ENCODE data around the gene KCNMA1. TPM values are rescaled to one million over a fixed set of nuclear protein-coding genes. Genes with fewer than 3 reads are reported as not detected.

The KCNMA1 gene
- total and polyA plus RNA-seq, 9 of the 15 experiments (the other 6 are each of a cell fraction or from before 2014, with no cell fraction given): 0.01 to 0.95 (median 0.15) TPM; not detected in 4

- no peak for TF ChIP-seq TCFL5 (CRISPR knock-in tag; conservative IDR thresholded peaks at IDR 0.05)
- no peak for TF ChIP-seq SMC3 (conservative IDR thresholded peaks at IDR 0.05; ENCODE audit: insufficient read depth, low read depth, low read length)
- no peak for TF ChIP-seq ZNF354B (CRISPR knock-in tag; IDR thresholded peaks at IDR 0.05)
Observed at GRCh38 chr10:77071001-77071511, 566.6 kb downstream of the KCNMA1 start (continued).

- Histone ChIP-seq H3K4me3 (no peak overlapping the region), H3K9me1 (ENCODE audit: control insufficient read depth, insufficient read depth, low read length) (no peaks in the 10 kb centered on the region), H3K9me3 (replicated peaks; ENCODE audit: control insufficient read depth, insufficient read depth, low read depth, low read length) (no peaks in the 10 kb centered on the region), H3K4me2 (ENCODE audit: insufficient read depth, low read length) (no peak overlapping the region), H3K4me1 (replicated peaks in 1 of 2; ENCODE audit: control insufficient read depth in 2 of 2, insufficient read depth in 2 of 2, low read length in 2 of 2) (no peaks in the 10 kb centered on the region), H3K27ac (ENCODE audit: extremely low read depth, low read depth, low read length) (no peak overlapping the region), H2AFZ (ENCODE audit: low read depth, low read length) (no peak overlapping the region), H3K36me3 (ENCODE audit: control insufficient read depth, insufficient read depth, low read length) (no peaks in the 10 kb centered on the region), H3K27me3 (ENCODE audit: control insufficient read depth in 2 of 2, insufficient read depth in 2 of 2, low read length in 2 of 2) (peaks cover 0 to 17% of the 10 kb centered on the region in 2 experiments; a peak in 2 of 5 replicates), H3K79me2 (ENCODE audit: control insufficient read depth, insufficient read depth, low read length) (no peaks in the 10 kb centered on the region), H3K9ac (ENCODE audit: insufficient read depth in 1 of 2, low read depth in 2 of 2, low read length in 2 of 2) (no peak overlapping the region), H4K20me1 (replicated peaks; ENCODE audit: control insufficient read depth, insufficient read depth, low read length) (no peaks in the 10 kb centered on the region)
- no TSS peak for BruUV-seq (replicated peaks)
- DNase-seq (ENCODE audit: extremely low read depth in 1 of 4, low spot score in 3 of 4): no peak
- ATAC-seq: no peak
- in situ Hi-C loops (cut with MboI): no loop called here
- FAIRE-seq: no peak
- WGBS (ENCODE audit: insufficient coverage, low coverage, missing lambda C conversion rate): 3% methylated on average over 5 of the region's 5 CpGs
- ChIA-PET POLR2A (no interaction called here), CTCF (ENCODE audit: low intra/inter-chr PET ratio) (no interaction called here)
- intact Hi-C loops (cut with micrococcal nuclease): no loop called here
- no peak for TF ChIP-seq NR3C1 (CRISPR knock-in tag; IDR thresholded peaks at IDR 0.05)
- TF ChIP-seq NFATC3 (IDR thresholded peaks at IDR 0.05): no peak
- TF ChIP-seq SIN3B (IDR thresholded peaks at IDR 0.05; ENCODE audit: low read depth): no peak
- no peak for TF ChIP-seq NFE2 (IDR thresholded peaks at IDR 0.05; ENCODE audit: low read depth)
- no peak for TF ChIP-seq ZBTB49 (CRISPR knock-in tag; IDR thresholded peaks at IDR 0.05; ENCODE audit: borderline replicate concordance)
- no peak for TF ChIP-seq ATF4 (CRISPR knock-in tag; IDR thresholded peaks at IDR 0.05)
- TF ChIP-seq ZNF76 (CRISPR knock-in tag; IDR thresholded peaks at IDR 0.05; ENCODE audit: borderline replicate concordance): no peak
- TF ChIP-seq SNAPC5 (CRISPR knock-in tag; IDR thresholded peaks at IDR 0.05): no peak
- no peak for TF ChIP-seq E2F5 (CRISPR knock-in tag; IDR thresholded peaks at IDR 0.05)
- no peak for TF ChIP-seq STAT5A (IDR thresholded peaks at IDR 0.05; ENCODE audit: borderline replicate concordance, low read length)
- no peak for TF ChIP-seq ZNF696 (CRISPR knock-in tag; conservative IDR thresholded peaks at IDR 0.05)
- TF ChIP-seq RBM17 (IDR thresholded peaks at IDR 0.05; ENCODE audit: borderline replicate concordance, low read depth, low read length): no peak
- no peak for TF ChIP-seq ELK1 (CRISPR knock-in tag; IDR thresholded peaks at IDR 0.05)
- no peak for TF ChIP-seq ETS2 (tag; IDR thresholded peaks at IDR 0.05; ENCODE audit: borderline replicate concordance, poor library complexity, severe bottlenecking)
Observed at GRCh38 chr10:77070346-77070745, 567.3 kb downstream of the KCNMA1 start.
